Posterior cingulate gyrus (tissue), 11 donors: ENCODE data around the gene WNT7A.

ENCODE experiments used
- DNase-seq, 10 donors: peaks; one replicate each; pipeline versions ENCODE4 v3.0.0 to v3.0.0-alpha.2; 2020 to 2021; ENCODE audit warnings: mixed read lengths in 3 of 10
- intact Hi-C: fragments of 100-400 bp; cut with DNase I; formaldehyde crosslinking; loops from one replicate; pipeline ENCODE4 v1.15.1; 2023

The WNT7A gene

DNA sequence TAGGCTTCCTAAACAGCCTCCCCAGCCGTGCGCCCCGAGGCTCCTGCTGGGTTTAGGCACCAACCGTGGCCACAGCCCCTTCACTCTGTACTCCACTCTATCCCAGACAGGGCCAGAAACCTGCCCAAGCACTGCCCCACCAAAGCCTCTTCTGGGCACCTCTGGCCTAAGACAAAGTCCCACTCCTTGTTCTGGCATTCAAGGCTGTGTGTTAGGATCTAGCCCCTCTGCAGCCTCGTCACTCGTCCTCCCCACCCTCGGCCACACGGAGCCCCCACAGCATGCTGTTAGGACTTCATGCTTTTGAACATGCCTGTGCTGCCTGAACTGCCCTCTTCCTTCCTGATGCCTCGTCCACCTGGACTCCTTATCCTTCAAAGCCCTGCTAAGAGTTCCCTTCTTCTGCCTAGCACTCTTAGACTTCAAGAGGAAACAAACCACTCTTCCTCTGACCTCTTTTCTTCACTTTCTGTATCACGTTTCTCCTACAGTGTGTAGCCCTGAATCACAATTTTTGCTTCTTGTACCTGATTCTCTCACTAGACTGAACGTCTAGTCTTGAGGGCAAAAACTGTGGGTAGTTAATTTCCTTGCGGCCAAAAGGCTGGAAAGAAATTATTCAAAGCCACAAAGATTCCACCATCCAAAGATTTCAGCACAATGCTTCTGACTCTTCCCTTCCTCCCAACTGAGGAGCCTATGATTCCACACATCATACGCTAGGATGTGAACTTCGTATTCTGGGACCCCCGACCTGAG lies 28.6 kb downstream of the WNT7A start:
- intact Hi-C loops: no loop called here
- peak in 2 of 10 donors; percentile 52 to 55 for DNase-seq

DNA sequence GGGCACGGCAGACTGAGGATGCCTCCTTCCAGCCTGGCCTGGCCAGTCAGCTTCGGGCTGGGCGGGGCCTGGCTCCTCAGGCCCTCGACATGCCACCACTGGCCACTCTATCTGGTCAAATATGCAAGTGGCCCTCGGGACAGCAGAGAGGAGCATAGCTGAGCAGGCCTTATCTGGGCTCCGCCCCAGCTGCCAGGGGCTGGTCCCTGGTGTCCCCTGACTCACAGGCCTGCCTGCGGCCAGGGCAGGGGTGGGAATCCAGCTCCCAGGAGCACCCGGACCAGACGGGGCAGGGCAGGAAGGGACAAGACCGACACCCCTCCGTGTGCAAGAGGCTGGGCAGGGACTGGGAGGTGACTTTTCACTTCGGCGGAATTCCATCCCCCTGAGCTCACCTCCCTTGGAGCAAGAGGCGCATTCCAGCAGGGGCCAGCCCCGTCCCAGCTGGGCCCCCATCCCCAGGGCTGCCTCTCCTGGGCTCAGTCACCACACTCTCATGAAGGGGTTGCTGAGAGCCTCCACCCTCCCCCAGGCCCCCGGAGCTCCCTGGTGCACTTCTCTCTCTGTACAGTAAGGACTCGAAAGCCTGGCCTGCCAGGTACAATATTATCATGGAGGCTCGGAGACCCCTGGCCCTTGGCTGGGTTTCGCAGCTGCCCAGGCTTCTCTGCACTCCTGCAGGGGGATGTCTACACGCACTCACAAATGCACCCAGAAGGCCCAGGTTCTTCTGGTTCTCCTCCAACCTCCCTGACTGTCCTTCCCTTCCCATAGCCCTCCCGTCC lies 29.5 kb downstream of the WNT7A start:
- DNase-seq: peak in 3 of 10 donors; percentile 43 to 83 (median 80)
- intact Hi-C loops: no loop called here

DNA sequence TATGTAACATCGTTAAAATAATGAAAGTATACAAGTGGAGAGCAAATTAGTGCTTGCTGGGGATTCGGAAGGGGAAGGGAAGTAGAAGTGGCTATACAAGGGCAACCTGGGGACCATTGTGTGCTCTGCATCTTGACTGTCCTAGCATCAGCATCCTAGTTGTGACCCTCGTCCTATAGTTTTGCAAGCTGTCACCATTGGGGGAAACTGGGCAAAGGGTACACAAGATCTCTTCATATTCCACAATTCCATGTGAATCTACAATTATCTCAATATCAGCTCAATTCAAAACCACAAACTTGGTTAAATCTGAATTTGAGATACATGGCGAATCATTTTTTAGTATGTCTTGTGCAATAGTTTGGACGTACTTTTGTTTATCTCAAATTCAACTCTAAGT lies 30.9 kb downstream of the WNT7A start:
- no peak for DNase-seq
- intact Hi-C loops: no loop called here

DNA sequence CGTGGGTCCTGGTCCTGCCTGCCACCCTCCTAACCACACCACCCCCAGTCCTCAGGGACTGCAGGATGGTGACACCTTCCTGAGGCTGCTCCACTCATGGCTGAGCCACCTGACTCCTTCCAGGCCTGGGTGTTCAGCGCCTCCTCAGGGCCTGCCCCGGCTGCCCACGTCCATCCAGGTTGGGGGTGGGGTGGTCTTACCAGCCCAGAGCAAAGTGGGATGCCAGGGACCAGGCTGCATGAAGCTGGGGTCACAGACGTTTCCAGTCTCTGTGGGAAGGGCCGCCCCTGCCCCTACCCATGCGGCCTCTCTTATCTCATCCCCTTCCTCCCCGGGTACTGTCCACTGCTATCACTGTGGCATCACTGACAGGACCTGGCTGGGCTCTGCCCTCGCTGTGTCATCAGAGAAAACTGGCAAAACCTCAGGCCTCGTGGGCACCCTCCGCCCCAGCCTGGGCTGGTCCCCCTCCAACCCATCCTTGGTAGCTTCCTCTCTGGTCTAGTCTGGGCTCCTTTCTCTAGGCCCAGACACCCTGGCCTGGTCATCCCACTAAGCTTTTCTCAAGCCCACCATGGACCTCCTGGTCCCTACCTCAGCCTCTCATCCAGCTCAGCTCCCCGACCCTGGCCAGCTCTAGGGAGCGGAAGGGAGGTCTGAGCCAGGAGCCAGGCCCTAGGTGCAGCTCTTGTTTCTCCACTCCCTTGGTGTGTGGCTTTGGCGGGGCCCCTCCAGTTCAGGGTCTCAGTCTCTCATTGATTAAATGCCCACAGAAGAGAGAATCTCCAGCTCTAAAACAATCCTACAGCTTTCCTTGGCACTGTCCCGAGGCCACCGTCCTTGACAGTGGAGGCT lies 32.9 kb downstream of the WNT7A start:
- peak in 3 of 10 donors; percentile 55 to 75 (median 66) for DNase-seq
- intact Hi-C loops: no loop called here

DNA sequence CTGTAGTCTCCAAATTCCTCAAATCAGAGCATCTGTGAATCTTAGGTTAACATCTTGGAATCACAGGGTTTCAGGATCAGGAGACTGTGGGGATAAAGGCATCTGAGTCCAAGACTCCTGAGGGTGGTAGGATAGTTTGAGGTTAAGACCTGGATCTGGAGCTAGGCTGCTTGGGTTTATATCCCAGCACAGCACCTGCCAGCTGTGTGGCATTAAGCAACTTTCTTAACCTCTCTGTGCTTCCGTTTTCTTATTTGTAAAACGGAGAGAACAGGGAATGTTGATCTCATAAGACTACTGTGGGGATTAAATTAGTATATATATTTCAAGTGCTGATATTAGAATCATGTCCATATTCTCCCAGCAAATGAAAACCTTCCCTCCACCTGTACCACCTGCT lies 33.6 kb downstream of the WNT7A start:
- intact Hi-C loops: no loop called here
- DNase-seq: peak in 1 of 10 donors; percentile 22

DNA sequence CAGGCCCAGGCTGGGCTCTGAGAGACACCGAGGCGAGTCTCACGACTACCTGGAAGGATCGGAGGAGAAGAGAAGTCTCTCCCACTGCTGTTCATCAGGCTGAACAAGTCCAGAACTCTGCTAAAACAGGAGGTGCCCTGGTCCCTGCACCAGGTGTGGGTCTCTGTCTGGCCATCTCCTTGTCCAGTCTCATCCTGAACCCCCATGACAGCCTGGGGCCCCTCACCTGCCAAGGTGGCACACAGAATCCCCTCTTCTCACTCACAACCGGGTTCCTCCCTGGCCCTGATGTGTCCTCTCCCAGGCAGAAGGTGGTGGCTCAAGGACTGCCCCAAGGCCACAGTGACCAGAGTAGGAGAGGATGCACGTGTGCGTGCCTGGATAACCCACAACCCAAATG lies 34.1 kb downstream of the WNT7A start:
- peak in 1 of 10 donors; percentile 36 for DNase-seq
- intact Hi-C loops: no loop called here

DNA sequence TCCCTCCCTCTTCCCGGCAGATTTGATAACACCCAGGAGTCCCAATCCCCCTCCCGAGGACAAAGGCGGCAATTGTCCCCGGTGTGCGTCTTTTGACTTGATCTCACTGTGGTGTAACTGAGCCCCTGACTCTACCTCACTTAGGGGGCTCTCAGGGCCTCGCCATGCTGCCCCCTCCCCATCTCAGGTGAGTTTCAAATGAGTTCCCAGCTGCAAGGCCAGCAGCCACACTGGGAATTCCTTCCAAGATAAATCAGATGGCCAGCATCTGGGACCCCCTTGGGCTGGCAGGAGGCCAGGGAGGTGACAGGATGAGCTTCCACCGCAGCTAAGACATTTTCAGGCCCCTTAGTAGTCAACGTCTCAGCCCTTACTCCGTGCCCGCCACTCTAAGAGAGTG lies 35.0 kb downstream of the WNT7A start:
- peak in 2 of 10 donors; percentile 55 for DNase-seq
- intact Hi-C loops: no loop called here

DNA sequence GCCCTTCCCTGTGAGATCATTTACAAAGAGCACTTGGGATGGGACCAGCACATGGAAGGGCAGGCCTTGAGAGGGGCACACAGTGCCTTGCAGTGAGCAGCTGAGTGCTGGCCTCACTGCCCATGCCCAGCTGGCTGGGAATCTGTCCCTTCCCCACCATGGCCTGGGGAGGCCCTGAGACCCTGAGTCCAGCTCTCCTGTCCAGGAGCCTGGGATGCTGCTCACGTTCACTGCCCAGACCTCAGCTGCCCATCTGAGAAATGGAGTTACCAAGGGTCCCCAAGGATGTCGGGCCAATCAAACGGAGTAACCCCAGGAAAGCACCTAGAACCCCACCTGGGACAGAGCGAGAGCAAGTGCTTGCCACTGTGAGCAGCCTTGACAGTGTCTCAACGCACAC lies 35.6 kb downstream of the WNT7A start:
- intact Hi-C loops: no loop called here
- DNase-seq: peak in 2 of 10 donors; percentile 19 to 22

DNA sequence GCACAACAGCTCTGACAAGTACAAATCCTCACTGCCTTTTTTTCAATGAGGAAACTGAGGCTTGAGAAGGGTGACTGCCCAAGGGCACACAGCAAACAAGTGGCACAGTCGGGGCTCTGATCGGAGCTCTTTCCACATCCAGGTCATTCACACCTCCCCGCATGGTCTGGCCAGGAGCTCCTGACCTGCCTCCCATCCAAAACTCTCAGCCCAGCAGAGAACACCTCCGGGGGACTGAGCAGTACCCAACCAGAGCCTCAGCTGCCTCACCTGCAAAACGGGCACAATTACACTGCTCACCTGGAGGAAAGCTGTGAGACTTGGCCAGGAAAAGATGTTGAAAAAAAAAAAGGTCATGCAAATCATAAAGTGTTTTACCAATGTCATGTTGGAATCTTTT lies 36.5 kb downstream of the WNT7A start:
- intact Hi-C loops: no loop called here
- peak in 2 of 10 donors; percentile 32 to 52 for DNase-seq

DNA sequence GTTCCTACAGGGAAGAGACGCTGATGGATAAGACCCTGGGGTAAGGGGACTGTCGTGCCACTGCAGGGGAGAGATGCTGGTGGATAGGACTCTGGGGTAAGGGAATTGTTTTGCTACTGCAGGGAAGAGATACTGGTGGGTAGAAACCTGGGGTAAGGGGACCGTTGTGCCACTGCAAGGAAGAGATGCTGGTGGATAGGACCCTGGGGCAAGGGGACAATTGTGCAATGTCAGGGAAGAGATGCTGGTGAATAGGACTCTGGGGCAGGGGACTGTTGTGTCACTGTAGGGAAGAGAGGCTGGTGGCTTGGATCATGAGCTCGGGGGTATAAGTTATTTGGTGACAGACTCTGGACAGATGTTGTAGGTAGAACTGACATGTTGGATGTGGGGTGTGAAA lies 37.6 kb downstream of the WNT7A start:
- DNase-seq: peak in 1 of 10 donors; percentile 36
- intact Hi-C loops: no loop called here

DNA sequence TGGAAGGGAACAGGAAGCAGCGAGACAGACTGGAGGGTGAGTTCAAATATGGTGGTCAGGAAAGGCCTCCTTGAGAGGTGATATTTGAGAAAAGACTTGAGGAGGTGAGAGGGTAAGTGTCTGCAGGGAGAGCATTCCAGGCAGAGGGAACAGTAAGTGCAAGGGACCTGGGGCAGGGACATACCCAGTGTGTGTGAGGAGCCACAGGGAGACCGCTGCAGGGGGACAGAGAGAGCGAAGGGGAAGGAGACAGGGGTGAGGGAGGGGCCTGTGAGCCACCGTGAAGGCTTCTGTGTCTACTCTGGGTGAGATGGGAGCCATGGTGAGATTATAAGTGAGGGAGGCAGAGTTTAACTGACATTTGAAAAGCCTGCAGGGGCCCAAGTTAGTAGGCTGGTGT lies 38.0 kb downstream of the WNT7A start:
- intact Hi-C loops: no loop called here
- peak in 2 of 10 donors; percentile 11 to 46 for DNase-seq

DNA sequence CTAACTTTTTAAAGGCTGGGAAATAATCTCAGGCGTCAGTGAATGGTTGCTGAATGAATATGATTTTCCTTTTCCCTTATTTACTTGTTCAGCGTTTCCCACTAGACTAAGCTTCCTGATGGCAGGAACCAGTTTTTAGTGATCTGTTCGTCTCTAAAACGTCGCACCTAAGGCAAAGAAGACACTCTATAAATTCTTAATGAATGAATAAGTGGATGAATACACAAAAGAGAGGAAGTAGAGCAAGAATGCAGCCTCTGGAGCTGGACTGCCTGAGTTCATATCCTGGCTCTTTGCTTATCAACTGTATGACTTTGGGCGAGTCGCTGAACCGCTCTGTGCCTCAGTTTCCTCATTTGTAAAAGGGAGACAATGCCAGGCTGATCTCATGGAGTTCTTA lies 38.7 kb downstream of the WNT7A start:
- DNase-seq: peak in 2 of 10 donors; percentile 7 to 34
- intact Hi-C loops: no loop called here

DNA sequence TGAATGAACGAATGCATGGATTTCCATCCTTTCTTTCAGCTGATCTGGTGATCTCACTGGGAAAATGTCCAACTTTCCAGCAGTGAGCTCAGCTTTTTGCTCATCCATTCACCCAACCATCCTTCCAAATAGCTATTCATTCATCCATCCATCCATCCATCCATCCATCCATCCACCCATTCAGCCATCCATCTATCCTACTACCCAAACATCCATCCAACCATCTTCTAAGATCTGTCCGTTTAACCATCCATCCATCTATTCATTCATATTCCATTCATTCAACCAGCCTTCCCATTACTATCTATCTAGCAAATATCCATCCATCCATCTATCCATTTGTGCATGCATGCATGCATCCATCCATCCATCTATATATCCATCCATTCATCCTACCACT lies 39.4 kb downstream of the WNT7A start:
- intact Hi-C loops: no loop called here
- no peak for DNase-seq

DNA sequence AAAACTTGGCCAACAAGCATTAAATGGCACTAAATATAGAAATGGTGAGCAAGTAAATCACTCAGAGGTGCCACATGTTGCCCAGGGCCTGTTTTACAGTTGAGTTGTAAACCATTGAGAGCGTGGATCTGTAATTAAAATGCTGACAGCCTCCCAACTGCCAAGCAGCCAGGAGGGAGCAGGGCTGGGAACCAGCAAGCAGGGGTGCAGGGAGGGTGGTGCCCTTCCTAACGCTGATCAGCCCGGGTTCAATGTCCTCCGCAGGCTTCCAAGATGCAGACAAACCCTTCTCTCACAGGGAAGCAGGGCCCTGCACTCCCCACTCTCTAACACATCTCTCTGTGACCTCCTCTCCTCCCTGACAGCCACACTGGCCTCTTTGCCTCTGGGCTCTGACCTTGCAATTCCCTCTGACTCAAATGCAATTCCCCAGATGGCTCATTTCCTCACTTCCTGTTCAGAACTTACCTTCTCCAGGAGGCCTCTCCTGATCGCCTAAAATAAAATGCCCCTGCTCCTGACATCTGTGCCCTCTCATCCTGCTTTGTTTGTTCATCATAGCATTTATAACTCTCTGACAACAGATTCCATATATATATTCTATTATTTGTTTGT lies 40.0 kb downstream of the WNT7A start:
- intact Hi-C loops: no loop called here
- peak in 3 of 10 donors; percentile 48 to 72 (median 52) for DNase-seq

DNA sequence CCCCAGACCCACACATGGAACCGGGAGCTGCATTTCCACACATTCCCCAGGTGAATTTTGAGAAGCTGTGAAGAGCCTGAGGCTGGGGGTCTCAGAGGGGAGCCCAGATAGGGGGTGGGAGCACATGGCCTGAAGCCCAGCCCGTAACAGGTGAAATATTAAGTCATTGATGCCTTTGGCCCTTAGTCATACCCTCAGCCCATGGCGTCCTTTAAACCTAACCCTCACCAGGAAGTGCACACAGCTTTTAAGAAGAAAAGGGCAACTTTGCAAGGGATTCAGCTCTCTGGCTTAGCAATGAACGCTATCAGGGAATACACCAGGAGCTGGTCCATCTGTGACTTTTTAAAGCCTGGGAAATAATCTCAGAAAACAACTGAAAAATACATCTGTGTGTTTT lies 40.6 kb downstream of the WNT7A start:
- peak in 2 of 10 donors; percentile 13 to 38 for DNase-seq
- intact Hi-C loops: no loop called here

DNA sequence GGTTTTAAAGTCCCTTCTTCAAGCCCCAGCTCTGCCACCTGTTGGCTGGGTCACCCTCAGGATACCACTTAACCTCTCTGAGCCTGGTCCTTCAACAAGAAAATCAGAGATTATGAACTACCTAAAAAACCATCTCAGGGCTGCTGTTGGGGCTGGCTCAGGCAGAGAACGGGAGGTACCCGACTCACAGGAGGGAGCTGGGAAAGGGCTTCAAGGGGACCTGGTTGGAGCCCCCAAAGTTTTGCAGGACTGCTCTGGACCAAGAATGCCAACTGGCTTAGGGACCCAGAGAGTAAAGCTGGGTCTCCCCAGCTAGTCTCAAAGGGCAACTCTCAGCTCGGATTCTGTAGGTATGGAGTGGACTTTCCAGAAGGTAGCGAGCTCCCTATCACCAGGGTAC lies 41.5 kb downstream of the WNT7A start:
- intact Hi-C loops: no loop called here
- peak in 3 of 10 donors; percentile 7 to 53 (median 50) for DNase-seq

DNA sequence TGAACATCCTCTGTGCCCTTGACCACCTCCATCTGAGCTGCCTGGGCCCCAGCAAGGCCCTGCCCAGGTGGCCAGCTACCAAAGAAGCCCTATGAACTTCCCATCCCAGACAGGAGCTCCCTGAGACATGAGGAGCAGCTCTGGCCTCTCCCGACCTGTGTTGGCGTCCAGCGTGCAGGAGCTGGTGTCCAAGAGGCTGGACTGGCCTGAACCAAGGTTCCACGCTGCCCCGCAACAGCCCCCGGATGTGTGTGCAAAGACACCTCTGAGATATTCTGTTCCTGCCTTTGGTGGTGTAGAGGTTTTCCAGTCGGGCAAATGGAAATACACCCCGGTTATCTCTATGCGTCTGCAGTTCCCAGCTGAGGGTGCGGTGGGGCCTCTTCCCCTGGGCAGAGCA lies 42.1 kb downstream of the WNT7A start:
- peak in 3 of 10 donors; percentile 52 to 70 (median 65) for DNase-seq

DNA sequence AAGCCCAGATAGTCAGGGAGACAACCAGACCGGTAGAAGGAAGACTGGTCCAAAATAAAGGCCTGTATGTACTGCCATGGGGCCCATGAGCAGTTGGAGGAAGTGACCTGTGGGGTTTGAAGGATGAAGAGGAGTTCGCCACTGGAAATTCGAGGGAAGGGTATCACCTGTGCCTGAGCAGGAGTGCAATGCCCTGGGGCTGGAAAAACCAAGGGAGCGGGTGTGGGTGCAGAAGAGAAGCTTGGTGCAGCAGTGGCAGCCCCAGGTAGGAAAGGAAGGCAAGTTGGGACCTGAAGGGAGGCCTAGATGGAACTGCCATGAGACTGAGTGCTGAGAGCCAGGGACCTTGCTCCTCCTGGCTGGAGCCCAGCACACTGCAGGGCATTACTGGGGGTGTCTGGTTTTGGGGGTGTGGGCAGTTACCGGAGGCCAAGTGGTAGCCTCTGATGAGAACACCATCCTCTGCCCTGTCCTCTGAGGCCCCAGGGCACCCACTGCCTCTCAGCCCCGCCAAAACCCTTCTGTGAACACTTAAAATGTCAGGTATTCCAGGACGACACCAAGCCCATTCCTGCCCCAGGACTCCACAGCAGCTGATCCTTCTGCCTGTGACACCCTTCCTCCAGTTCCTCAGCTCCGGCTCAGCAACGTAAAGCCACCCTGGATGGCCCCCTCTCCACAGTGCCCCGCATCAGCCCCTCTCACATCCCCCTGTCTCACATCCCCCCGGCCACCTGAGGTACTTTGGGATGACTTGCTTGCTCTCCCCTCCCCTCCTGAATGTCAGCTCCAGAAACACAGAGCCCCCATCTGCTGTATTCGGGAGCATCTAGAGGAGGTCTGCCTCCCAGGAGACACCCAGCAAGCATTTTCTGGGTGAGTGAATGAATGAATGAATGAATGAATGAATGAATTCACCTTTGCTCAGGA lies 42.9 kb downstream of the WNT7A start:
- intact Hi-C loops: no loop called here
- DNase-seq: peak in 3 of 10 donors; percentile 33 to 65 (median 39)

More for the DNA sequence above, 42.1 kb downstream of the WNT7A start:
- intact Hi-C loops: no loop called here

DNA sequence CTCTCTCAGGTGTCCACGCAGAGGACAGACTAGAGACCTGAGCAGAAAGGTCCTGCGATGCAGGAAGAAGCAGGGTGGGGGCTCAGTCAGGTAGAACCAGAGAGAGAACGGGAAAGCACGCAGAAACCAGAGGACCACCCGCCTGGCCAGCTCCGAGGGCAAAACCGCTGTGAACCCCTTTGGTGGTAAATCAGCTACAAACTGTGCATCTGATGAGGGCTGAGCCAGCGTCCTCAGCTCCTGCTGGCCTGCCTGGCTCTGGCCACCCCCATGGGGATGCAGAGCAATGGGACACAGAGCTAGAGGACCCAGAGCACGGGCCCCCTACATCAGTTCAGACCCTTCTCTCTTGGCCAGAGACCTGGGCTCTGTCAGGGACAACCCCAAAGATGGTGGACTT lies 44.6 kb downstream of the WNT7A start:
- intact Hi-C loops: no loop called here
- peak in 2 of 10 donors; percentile 31 to 57 for DNase-seq
